Measurements from ENCODE around the gene PIK3R5.

Gene PIK3R5

DNA sequence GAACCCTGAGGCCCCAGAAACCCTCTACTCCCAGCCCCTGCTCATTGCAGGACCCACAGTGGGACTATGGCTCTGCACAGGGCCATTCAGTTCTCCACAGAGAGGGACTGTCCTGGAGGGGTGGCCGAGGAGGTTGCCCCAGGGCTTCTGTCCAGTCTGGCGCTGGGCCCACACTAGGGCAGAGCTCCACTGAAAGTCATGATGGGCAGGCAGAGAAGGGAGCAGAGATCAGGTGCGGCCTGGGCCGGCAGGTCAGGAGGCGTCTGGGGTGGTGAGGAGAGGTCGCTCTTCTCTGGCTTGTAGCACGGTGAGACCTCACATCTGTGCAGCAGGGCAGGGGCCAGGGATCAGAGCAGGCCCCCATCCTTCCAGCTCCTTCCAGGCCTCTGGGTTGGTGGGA lies 85.0 kb downstream of the PIK3R5 start:
- no peaks in the 10 kb centered on the region for H4K20me1 ChIP-seq (ENCODE audit: control insufficient read depth, insufficient read depth, low read depth, low read length)
- no peaks in the 10 kb centered on the region for H3K27me3 ChIP-seq (ENCODE audit: control insufficient read depth, low read length)
- H3K4me1 ChIP-seq (ENCODE audit: control insufficient read depth, low read length), result no peaks in the 10 kb centered on the region
- H3K9me2 ChIP-seq (replicated peaks; ENCODE audit: control insufficient read depth, low read length), result no peaks in the 10 kb centered on the region
- H3K4me3 ChIP-seq (ENCODE audit: low read length), result no peak overlapping the region
- no peaks in the 10 kb centered on the region for H3K9me3 ChIP-seq (ENCODE audit: control insufficient read depth, insufficient read depth, low read length)
- no peaks in the 10 kb centered on the region for H3K79me2 ChIP-seq (ENCODE audit: control insufficient read depth, low read length)
- no peaks in the 10 kb centered on the region for H3K36me3 ChIP-seq (ENCODE audit: control insufficient read depth, low read length)
- no peak overlapping the region for H3K27ac ChIP-seq (ENCODE audit: low read depth, low read length)
- no peak overlapping the region for H3K4me2 ChIP-seq (ENCODE audit: low read length)
- TF ChIP-seq, protein P1, sequence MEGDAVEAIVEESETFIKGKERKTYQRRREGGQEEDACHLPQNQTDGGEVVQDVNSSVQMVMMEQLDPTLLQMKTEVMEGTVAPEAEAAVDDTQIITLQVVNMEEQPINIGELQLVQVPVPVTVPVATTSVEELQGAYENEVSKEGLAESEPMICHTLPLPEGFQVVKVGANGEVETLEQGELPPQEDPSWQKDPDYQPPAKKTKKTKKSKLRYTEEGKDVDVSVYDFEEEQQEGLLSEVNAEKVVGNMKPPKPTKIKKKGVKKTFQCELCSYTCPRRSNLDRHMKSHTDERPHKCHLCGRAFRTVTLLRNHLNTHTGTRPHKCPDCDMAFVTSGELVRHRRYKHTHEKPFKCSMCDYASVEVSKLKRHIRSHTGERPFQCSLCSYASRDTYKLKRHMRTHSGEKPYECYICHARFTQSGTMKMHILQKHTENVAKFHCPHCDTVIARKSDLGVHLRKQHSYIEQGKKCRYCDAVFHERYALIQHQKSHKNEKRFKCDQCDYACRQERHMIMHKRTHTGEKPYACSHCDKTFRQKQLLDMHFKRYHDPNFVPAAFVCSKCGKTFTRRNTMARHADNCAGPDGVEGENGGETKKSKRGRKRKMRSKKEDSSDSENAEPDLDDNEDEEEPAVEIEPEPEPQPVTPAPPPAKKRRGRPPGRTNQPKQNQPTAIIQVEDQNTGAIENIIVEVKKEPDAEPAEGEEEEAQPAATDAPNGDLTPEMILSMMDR (IDR thresholded peaks at IDR 0.05; ENCODE audit: low read depth, low read length, poor library complexity, severe bottlenecking), result no peak
- TF ChIP-seq EZH2phosphoT487 (IDR thresholded peaks at IDR 0.05; ENCODE audit: borderline replicate concordance, low read length), result no peak
- H3F3A ChIP-seq (ENCODE audit: control insufficient read depth, insufficient read depth), result no peaks in the 10 kb centered on the region

DNA sequence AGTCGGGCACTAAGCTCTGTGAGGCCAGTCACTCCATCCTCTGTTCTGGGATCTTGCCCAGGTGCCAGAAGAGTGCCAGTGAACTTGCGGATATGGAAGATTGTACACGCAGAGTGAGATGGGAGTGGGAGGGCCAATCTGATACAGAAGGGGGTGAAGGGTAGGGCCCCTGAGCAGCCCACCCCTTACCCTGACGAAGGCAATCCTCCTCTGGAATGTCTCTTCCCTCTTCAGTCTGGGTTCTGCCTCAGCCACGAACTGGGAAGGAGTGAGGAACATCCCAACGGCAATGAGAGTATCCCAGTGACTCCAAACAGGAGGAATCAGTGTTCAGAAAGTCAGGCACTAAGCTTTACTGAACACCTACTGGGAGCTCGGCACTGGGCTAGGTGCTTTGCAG lies 86.1 kb downstream of the PIK3R5 start:
- Histone ChIP-seq H3K79me2 (ENCODE audit: control insufficient read depth, low read length) (no peaks in the 10 kb centered on the region), H3K9me2 (replicated peaks; ENCODE audit: control insufficient read depth, low read length) (no peaks in the 10 kb centered on the region), H3K4me1 (ENCODE audit: control insufficient read depth, low read length) (no peaks in the 10 kb centered on the region), H3K27ac (ENCODE audit: low read depth, low read length) (no peak overlapping the region), H3K9me3 (ENCODE audit: control insufficient read depth, insufficient read depth, low read length) (no peaks in the 10 kb centered on the region), H4K20me1 (ENCODE audit: control insufficient read depth, insufficient read depth, low read depth, low read length) (no peaks in the 10 kb centered on the region), H3K4me3 (ENCODE audit: low read length) (no peak overlapping the region), H3F3A (ENCODE audit: control insufficient read depth, insufficient read depth) (no peaks in the 10 kb centered on the region), H3K4me2 (ENCODE audit: low read length) (no peak overlapping the region), H3K36me3 (ENCODE audit: control insufficient read depth, low read length) (no peaks in the 10 kb centered on the region), H3K27me3 (ENCODE audit: control insufficient read depth, low read length) (no peaks in the 10 kb centered on the region)
- TF ChIP-seq EZH2phosphoT487 (IDR thresholded peaks at IDR 0.05; ENCODE audit: borderline replicate concordance, low read length), result no peak
- TF ChIP-seq, protein P1 (IDR thresholded peaks at IDR 0.05; ENCODE audit: low read depth, low read length, poor library complexity, severe bottlenecking), result no peak

GRCh38 chr17:8877984-8878383 lies 87.5 kb downstream of the PIK3R5 start:
- Histone ChIP-seq H3K27me3 (ENCODE audit: control insufficient read depth, low read length) (peaks cover 3% of the 10 kb centered on the region; the same call in 1 of the 2 replicates), H3K36me3 (ENCODE audit: control insufficient read depth, low read length) (no peaks in the 10 kb centered on the region), H3K9me3 (ENCODE audit: control insufficient read depth, insufficient read depth, low read length) (no peaks in the 10 kb centered on the region), H3K79me2 (ENCODE audit: control insufficient read depth, low read length) (no peaks in the 10 kb centered on the region), H3K4me2 (ENCODE audit: low read length) (no peak overlapping the region), H3K4me1 (ENCODE audit: control insufficient read depth, low read length) (no peaks in the 10 kb centered on the region), H3K9me2 (replicated peaks; ENCODE audit: control insufficient read depth, low read length) (no peaks in the 10 kb centered on the region), H3F3A (ENCODE audit: control insufficient read depth, insufficient read depth) (no peaks in the 10 kb centered on the region), H3K4me3 (ENCODE audit: low read length) (no peak overlapping the region), H4K20me1 (ENCODE audit: control insufficient read depth, insufficient read depth, low read depth, low read length) (no peaks in the 10 kb centered on the region), H3K27ac (ENCODE audit: low read depth, low read length) (no peak overlapping the region)
- TF ChIP-seq EZH2phosphoT487 (IDR thresholded peaks at IDR 0.05; ENCODE audit: borderline replicate concordance, low read length), result no peak
- TF ChIP-seq, protein P1 (IDR thresholded peaks at IDR 0.05; ENCODE audit: low read depth, low read length, poor library complexity, severe bottlenecking), result no peak

DNA sequence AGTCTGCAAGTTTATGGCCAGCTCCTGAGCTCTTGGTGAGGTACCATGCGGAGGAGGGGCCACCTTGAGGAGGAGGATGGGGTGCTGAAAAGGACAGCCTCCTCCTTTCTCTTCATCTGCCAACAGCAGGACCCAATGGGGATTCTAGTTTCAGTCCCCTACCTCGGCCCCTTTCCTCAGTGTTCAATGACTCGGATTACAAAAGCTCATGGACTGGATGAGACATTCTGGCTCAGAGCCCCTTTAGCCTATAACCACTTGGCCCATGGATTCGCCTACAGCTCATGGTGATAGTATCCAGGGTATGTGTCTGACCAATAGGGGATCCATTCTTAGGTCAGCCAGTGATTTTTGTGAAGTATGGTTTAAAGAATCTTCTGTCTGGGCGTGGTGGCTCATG lies 89.5 kb downstream of the PIK3R5 start:
- Histone ChIP-seq H4K20me1 (ENCODE audit: control insufficient read depth, insufficient read depth, low read depth, low read length) (no peaks in the 10 kb centered on the region; the same call in 1 of the 2 replicates), H3K9me3 (ENCODE audit: control insufficient read depth, insufficient read depth, low read length) (no peaks in the 10 kb centered on the region), H3K27ac (ENCODE audit: low read depth, low read length) (no peak overlapping the region), H3K9me2 (replicated peaks; ENCODE audit: control insufficient read depth, low read length) (no peaks in the 10 kb centered on the region), H3F3A (ENCODE audit: control insufficient read depth, insufficient read depth) (no peaks in the 10 kb centered on the region), H3K4me2 (ENCODE audit: low read length) (no peak overlapping the region), H3K4me3 (ENCODE audit: low read length) (no peak overlapping the region), H3K36me3 (ENCODE audit: control insufficient read depth, low read length) (no peaks in the 10 kb centered on the region), H3K79me2 (ENCODE audit: control insufficient read depth, low read length) (no peaks in the 10 kb centered on the region), H3K27me3 (ENCODE audit: control insufficient read depth, low read length) (peaks cover 9% of the 10 kb centered on the region), H3K4me1 (ENCODE audit: control insufficient read depth, low read length) (no peaks in the 10 kb centered on the region)
- TF ChIP-seq EZH2phosphoT487 (IDR thresholded peaks at IDR 0.05; ENCODE audit: borderline replicate concordance, low read length), result no peak
- TF ChIP-seq, protein P1 (IDR thresholded peaks at IDR 0.05; ENCODE audit: low read depth, low read length, poor library complexity, severe bottlenecking), result no peak

Data from DOHH2 (cell line).